ENCODE results near the gene NLRC5. TPM values are rescaled to one million over a fixed set of nuclear protein-coding genes. Genes with fewer than 3 reads are reported as not detected.

NLRC5 gene
- total and polyA plus RNA-seq, 9 of the 15 experiments (the other 6 are each of a cell fraction or from before 2014, with no cell fraction given): 0.59 to 0.71 TPM; not detected in 7

DNA sequence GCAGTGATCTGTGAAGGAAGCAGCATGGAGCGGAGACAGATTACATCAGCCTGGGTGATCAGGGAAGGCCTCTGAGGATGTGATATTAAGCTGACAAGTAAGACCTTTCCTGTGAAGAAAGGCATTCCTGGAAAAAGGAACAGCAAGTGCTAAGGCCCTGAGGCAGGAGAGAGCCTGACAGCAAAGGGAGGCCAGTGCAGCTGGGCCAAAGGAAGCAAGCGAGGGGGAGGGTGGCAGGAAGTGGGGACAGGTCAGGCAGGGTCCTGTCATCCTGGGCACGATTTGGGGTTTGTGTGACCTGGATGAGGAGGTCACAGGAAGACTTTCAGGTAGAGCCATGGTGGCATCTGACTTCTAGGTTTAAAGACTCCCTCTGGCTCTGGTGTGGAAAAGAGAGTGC, 115.3 kb downstream of the NLRC5 start:
- 25% methylated on average over 3 of the region's 3 CpGs for WGBS (ENCODE audit: insufficient coverage, low coverage, missing lambda C conversion rate)
- H2AFZ ChIP-seq (ENCODE audit: low read depth, low read length): no peak overlapping the region
- FAIRE-seq (no peak), DNase-seq (ENCODE audit: extremely low read depth in 1 of 4, low spot score in 3 of 4) (no peak), ATAC-seq (no peak)
- H3K9me1 ChIP-seq (ENCODE audit: control insufficient read depth, insufficient read depth, low read length): no peaks in the 10 kb centered on the region
- H3K27me3 ChIP-seq (ENCODE audit: control insufficient read depth in 2 of 2, insufficient read depth in 2 of 2, low read length in 2 of 2): no peaks in the 10 kb centered on the region
- ChIA-PET CTCF (ENCODE audit: low intra/inter-chr PET ratio) (no interaction called here), POLR2A (interaction anchor here (0.6 to 1.4 kb wide), 3 partner anchors 12 to 43 kb away, joined by 3 to 6 read pairs (median 4); partner anchors contain the start of gene CPNE2)
- no peaks in the 10 kb centered on the region for H3K36me3 ChIP-seq (ENCODE audit: control insufficient read depth, insufficient read depth, low read length)
- in situ Hi-C loops (cut with MboI): no loop called here
- TF ChIP-seq ETV1 (tag; conservative IDR thresholded peaks at IDR 0.05; ENCODE audit: low read depth) (peak; percentile 39), ELF1 (tag; IDR thresholded peaks at IDR 0.05) (no peak)
- TF ChIP-seq, protein P1, sequence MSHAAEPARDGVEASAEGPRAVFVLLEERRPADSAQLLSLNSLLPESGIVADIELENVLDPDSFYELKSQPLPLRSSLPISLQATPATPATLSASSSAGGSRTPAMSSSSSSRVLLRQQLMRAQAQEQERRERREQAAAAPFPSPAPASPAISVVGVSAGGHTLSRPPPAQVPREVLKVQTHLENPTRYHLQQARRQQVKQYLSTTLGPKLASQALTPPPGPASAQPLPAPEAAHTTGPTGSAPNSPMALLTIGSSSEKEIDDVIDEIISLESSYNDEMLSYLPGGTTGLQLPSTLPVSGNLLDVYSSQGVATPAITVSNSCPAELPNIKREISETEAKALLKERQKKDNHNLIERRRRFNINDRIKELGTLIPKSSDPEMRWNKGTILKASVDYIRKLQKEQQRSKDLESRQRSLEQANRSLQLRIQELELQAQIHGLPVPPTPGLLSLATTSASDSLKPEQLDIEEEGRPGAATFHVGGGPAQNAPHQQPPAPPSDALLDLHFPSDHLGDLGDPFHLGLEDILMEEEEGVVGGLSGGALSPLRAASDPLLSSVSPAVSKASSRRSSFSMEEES (CRISPR knock-in tag; IDR thresholded peaks at IDR 0.05): no peak
- peaks cover 10 to 14% of the 10 kb centered on the region in 2 experiments; a peak in 4 of 5 replicates for H3K4me1 ChIP-seq (replicated peaks in 1 of 2; ENCODE audit: control insufficient read depth in 2 of 2, insufficient read depth in 2 of 2, low read length in 2 of 2)
- no peak overlapping the region for H3K9ac ChIP-seq (ENCODE audit: insufficient read depth in 1 of 2, low read depth in 2 of 2, low read length in 2 of 2)
- no peaks in the 10 kb centered on the region for H3K79me2 ChIP-seq (ENCODE audit: control insufficient read depth, insufficient read depth, low read length)
- no TSS peak for BruUV-seq (replicated peaks)
- peaks cover 4% of the 10 kb centered on the region; the same call in 1 of the 2 replicates for H4K20me1 ChIP-seq (replicated peaks; ENCODE audit: control insufficient read depth, insufficient read depth, low read length)
- no peak overlapping the region for H3K4me2 ChIP-seq (ENCODE audit: insufficient read depth, low read length)
- H3K27ac ChIP-seq (ENCODE audit: extremely low read depth, low read depth, low read length): no peak overlapping the region
- H3K4me3 ChIP-seq: no peak overlapping the region
- intact Hi-C loops (cut with micrococcal nuclease): no loop called here
- H3K9me3 ChIP-seq (replicated peaks; ENCODE audit: control insufficient read depth, insufficient read depth, low read depth, low read length): no peaks in the 10 kb centered on the region

DNA sequence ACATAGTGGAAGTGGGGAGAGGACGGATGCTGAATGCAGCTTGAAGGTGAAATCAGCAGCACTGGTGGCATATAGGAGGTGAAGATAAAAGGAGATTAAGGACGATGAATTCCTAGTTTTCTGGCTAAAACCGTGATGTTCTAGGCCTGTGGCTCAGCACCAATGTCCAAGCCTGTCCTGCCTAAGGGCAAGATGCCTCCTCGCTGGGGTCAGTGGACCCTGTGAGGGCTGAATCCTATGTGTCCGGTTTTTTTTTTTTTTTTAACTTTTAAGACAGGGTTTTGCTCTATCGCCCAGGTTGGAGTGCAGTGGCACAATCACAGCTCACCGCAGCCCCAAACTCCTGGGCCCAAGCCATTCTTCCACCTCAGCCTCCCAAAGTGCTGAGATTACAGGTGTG, 115.8 kb downstream of the NLRC5 start:
- H3K27me3 ChIP-seq (ENCODE audit: control insufficient read depth in 2 of 2, insufficient read depth in 2 of 2, low read length in 2 of 2): no peaks in the 10 kb centered on the region
- no peak for ATAC-seq
- ChIA-PET CTCF (ENCODE audit: low intra/inter-chr PET ratio) (no interaction called here), POLR2A (interaction anchor here (0.6 to 1.4 kb wide), 3 partner anchors 12 to 42 kb away, joined by 3 to 6 read pairs (median 4); partner anchors contain the start of gene CPNE2)
- in situ Hi-C loops (cut with MboI) (no loop called here), intact Hi-C loops (cut with micrococcal nuclease) (no loop called here)
- H3K4me3 ChIP-seq: no peak overlapping the region
- H3K36me3 ChIP-seq (ENCODE audit: control insufficient read depth, insufficient read depth, low read length): no peaks in the 10 kb centered on the region
- DNase-seq (ENCODE audit: extremely low read depth in 1 of 4, low spot score in 3 of 4): no peak
- H3K9me1 ChIP-seq (ENCODE audit: control insufficient read depth, insufficient read depth, low read length): no peaks in the 10 kb centered on the region
- no peak overlapping the region for H3K27ac ChIP-seq (ENCODE audit: extremely low read depth, low read depth, low read length)
- peaks cover 2% of the 10 kb centered on the region; the same call in 1 of the 2 replicates for H4K20me1 ChIP-seq (replicated peaks; ENCODE audit: control insufficient read depth, insufficient read depth, low read length)
- H3K4me1 ChIP-seq (replicated peaks in 1 of 2; ENCODE audit: control insufficient read depth in 2 of 2, insufficient read depth in 2 of 2, low read length in 2 of 2): peaks cover 10 to 15% of the 10 kb centered on the region in 2 experiments; a peak in 3 of 5 replicates
- H2AFZ ChIP-seq (ENCODE audit: low read depth, low read length): no peak overlapping the region
- FAIRE-seq: no peak
- WGBS (ENCODE audit: insufficient coverage, low coverage, missing lambda C conversion rate): 24% methylated on average over 7 of the region's 7 CpGs
- no peak overlapping the region for H3K9ac ChIP-seq (ENCODE audit: insufficient read depth in 1 of 2, low read depth in 2 of 2, low read length in 2 of 2)
- BruUV-seq (replicated peaks): no TSS peak
- H3K79me2 ChIP-seq (ENCODE audit: control insufficient read depth, insufficient read depth, low read length): no peaks in the 10 kb centered on the region
- H3K4me2 ChIP-seq (ENCODE audit: insufficient read depth, low read length): no peak overlapping the region
- no peaks in the 10 kb centered on the region for H3K9me3 ChIP-seq (replicated peaks; ENCODE audit: control insufficient read depth, insufficient read depth, low read depth, low read length)
- TF ChIP-seq EP300 (IDR thresholded peaks at IDR 0.05; ENCODE audit: low read length): no peak
- no peak for TF ChIP-seq CREM (IDR thresholded peaks at IDR 0.05; ENCODE audit: low read depth)
- no peak for TF ChIP-seq NFE2L1 (tag; IDR thresholded peaks at IDR 0.05; ENCODE audit: borderline replicate concordance, low read depth)
- no peak for TF ChIP-seq RBFOX2 (IDR thresholded peaks at IDR 0.05; ENCODE audit: low read depth, low read length)
- TF ChIP-seq, protein P2, sequence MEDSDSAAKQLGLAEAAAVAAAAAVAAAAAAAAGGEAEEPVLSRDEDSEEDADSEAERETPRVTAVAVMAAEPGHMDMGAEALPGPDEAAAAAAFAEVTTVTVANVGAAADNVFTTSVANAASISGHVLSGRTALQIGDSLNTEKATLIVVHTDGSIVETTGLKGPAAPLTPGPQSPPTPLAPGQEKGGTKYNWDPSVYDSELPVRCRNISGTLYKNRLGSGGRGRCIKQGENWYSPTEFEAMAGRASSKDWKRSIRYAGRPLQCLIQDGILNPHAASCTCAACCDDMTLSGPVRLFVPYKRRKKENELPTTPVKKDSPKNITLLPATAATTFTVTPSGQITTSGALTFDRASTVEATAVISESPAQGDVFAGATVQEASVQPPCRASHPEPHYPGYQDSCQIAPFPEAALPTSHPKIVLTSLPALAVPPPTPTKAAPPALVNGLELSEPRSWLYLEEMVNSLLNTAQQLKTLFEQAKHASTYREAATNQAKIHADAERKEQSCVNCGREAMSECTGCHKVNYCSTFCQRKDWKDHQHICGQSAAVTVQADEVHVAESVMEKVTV (CRISPR knock-in tag; IDR thresholded peaks at IDR 0.05): no peak
- TF ChIP-seq, protein P3, sequence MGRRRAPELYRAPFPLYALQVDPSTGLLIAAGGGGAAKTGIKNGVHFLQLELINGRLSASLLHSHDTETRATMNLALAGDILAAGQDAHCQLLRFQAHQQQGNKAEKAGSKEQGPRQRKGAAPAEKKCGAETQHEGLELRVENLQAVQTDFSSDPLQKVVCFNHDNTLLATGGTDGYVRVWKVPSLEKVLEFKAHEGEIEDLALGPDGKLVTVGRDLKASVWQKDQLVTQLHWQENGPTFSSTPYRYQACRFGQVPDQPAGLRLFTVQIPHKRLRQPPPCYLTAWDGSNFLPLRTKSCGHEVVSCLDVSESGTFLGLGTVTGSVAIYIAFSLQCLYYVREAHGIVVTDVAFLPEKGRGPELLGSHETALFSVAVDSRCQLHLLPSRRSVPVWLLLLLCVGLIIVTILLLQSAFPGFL (CRISPR knock-in tag; IDR thresholded peaks at IDR 0.05): no peak
- TF ChIP-seq ZNF695 (CRISPR knock-in tag; IDR thresholded peaks at IDR 0.05): no peak
